GM20431 (cell line): ENCODE data around the gene FJX1.

Source experiments
- in situ Hi-C: fragments of 300-500 bp; cut with MseI, MboI; formaldehyde crosslinking; loops from one replicate; pipeline ENCODE4 v1.15.0; 2020; ENCODE audit warnings: low sequenced_read_pairs; ENCODE audit not compliant: unreplicated experiment

FJX1 gene

DNA sequence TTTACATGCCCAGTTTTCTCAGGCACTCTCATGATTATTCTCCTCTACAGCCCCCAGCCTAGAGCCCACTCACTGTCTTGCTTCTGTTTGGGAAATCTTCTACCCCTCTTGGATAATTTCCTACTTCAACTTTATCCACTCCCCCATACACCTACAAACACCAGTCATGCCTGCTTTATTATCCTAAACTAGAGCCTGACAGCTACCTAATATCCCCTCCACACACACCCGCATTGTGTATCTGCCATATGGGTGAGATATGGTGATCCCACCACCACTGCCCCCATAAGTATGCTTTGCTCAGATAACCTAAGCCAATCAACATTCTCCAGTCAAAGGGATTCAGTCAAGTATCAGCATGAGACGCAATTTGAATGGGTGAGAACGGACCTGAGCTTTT, 15.3 kb upstream of the FJX1 start:
- in situ Hi-C loops, result loop anchor here (25.0 kb wide), 1 partner anchor 534 kb away; no protein-coding TSS in a partner anchor

DNA sequence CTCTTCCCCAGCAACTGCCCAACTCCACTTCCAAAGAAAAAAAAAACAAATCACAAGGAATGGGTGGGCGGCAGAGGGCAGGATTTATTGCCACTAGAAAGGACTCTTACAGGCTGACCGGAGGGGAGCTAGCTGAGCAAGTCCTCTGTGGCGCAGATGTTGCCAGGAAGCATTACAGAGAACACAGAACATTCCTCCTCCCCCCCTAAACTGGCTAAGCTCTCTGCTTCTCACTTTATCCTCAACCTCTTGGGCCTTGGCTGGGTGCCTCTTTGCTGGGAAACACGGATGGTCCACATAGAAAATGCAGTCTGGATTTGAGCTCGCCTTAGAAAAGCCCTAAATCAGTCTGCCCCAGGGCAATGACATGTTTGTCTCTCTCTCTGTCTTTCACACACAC, 12.6 kb upstream of the FJX1 start:
- in situ Hi-C loops, result loop anchor here (25.0 kb wide), 1 partner anchor 532 kb away; no protein-coding TSS in a partner anchor

DNA sequence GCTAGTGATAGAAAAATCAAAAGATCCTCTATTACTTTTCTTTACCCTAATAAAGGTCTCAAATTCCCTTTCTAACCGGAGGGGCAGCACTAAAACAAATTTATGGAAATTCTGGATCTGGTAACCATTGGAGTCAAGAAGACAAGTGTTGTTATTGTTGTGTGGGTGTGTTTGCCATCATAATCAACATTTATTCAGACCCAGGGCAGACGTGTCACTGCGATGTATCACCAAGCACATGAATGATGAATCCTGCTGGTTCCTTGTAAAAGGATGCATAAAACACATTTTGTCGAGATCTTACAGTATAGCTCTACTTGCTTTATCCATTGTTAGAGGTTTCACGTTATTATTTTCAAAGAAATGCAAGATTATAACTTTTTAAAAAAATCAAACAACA, 12.1 kb upstream of the FJX1 start:
- in situ Hi-C loops, result loop anchor here (25.0 kb wide), 1 partner anchor 531 kb away; no protein-coding TSS in a partner anchor

DNA sequence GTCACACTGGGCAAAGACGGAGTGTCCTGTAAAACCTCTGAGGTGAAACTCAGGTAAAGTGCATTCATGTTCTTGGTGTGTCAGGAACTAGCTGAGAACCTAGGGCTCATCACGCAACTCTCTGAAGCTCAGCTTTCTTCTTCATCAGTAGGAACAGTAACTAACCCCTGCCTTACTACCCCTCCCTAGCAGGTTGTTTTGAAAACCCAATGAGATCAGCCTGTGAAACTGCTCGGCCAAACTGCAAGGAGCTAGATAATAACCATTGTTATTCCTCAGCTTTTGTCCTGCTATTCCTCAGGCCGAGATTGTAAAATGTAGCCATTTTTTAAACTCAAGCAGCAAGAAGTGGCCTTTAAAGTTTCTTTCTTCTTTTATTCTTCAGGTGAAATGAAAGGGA, 9.8 kb upstream of the FJX1 start:
- in situ Hi-C loops, result loop anchor here (25.0 kb wide), 1 partner anchor 529 kb away; no protein-coding TSS in a partner anchor

DNA sequence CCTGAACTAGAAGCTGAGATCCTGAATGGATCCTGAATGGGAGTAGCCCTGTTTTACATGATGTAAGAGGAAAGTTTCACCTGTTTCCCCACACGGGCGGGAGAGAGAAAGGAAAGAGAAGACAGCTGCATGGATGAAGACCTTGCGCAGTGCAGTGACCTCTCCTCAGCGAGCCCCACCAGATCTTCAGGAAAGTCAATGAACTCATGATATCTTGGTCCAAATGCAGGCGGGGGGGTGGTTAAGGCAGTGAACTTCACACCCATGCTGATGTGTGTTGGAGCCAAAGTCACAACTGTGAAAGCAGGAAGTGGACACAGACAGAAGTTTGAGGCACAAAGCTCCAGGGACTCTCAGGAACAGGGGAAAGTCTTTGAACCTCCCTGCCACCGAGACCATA, 8.6 kb upstream of the FJX1 start:
- in situ Hi-C loops, result loop anchor here (10.0 to 25.0 kb wide), 3 partner anchors 215 to 655 kb away; no protein-coding TSS in a partner anchor

DNA sequence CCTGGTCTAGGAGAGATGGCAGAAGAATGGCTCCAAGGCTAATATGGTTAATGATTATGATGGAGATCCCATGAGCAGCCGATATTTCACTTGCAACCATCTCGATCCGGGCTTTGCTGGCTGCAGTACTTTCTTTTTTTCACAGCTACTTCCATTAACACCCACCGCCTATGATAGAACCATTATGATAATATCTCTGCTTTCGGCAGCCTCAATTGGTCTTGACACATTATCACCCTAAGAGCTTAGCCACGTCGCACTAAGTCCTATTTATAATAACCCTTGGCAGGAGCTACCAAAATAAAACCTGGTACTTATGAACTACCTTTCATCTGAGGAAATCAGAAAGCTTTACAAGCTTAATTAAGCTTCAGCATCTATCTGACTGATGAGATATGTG, 7.6 kb upstream of the FJX1 start:
- in situ Hi-C loops, result loop anchor here (10.0 to 25.0 kb wide), 3 partner anchors 214 to 654 kb away; no protein-coding TSS in a partner anchor

DNA sequence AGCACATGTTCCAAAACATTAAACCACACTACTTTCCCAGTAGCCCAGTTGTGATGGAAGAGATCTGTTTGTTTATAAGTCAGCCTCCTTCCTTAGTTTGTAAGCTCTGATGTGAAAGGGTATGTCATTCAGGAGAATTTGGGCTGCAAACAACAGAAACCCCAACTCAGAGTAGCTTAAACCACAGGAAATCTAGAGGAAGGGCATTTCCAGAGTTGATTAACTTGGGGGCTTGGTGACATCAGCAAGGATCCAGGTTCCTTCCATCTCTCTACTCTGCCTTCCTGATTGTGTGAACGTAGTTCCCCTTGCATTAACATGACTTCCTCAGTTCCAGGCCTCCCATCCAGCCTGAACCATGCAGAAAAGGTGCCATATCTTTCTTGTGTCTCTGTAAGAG, 6.5 kb upstream of the FJX1 start:
- in situ Hi-C loops, result loop anchor here (10.0 to 25.0 kb wide), 3 partner anchors 213 to 653 kb away; no protein-coding TSS in a partner anchor

DNA sequence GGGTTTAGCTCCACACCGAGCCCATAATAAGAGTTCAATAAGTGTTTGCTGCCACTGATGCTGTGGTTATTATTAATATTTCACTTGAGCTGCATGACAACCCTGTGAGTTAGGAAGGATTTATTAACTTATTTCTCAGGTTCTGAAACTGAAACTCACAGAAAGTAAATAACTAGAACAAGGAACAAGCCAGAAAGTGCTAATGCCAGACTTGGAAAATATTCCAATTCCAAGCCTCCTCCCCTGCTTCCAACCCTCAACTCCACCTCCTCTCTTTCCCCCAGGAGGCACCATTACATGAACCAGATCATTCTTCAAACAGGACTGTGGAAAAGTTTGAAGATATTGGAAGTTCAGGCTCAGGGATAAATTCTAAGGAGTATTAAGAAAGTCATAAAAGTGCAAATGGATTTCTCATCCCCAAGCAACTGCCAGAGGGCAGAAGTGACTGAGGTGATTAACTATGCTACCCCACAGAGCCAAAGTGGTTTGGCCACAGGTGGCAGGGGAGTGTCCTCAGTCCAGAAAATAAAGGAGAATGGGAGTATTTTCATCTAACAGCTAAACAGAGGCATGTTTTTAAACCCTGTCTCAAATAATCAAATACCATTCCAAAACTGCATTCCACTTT, 3.2 kb upstream of the FJX1 start:
- in situ Hi-C loops, result loop anchor here (10.0 to 25.0 kb wide), 3 partner anchors 210 to 650 kb away; no protein-coding TSS in a partner anchor

DNA sequence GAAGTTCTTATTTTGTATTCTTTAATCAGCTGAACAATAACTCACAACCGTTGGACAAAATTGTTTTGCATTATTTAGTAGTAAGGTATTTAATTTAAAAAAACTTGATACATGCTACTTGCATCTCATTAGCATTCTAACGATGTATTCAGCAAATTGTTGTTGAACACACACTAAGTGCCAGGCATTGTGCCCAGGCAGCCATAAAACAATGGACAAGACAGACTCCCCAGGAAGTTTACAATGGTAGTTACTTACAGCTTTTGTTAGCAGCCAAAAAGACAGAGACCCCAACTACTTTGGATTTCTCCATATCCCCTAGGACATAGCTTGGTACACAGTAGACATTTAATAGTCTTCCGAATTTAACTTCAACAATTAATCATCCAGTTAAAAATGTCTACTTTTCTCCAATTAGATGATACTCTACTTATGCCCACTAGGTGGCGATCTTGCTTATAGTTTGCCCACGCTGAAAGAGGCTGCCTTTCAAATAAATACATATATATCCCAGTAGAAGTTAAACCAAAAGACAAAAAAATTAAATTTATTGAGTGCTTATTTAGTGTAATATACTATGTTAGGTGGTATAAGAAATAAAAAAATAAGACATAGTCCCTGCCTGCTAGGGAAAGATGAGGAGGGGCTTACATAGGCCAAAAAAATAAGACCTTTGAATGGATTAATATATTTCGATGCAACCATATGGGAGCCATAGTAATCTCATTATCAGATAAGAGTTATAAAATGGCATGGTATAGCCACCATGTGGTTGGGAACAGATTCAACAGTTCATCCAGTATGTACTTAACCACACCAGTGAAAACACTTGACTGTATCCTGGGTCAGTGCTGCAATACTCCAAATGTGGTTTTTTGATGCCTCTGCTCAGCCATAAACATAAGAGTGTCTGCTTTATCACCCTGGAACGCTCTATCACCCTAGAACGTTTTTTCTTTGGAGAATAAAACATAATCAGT, 2.0 kb upstream of the FJX1 start:
- in situ Hi-C loops, result loop anchor here (10.0 to 25.0 kb wide), 3 partner anchors 209 to 649 kb away; no protein-coding TSS in a partner anchor

DNA sequence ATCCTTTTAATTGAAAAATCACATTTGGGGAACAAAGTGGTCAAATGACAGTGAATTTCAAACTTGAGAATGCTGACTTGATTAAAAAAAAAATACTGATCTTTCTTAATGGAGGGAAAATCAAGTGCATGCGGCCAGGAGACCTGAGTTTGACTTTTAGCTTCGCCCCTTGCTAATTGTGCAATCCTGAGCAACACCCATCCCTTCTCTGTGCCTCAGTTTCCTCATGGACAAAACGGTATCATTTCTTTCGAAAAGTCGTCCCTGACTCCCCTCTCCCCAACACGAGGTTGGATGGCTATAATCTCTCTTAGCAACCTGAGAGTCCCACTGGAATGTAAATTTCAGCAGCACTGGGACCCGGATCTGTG, 959 bp upstream of the FJX1 start:
- in situ Hi-C loops, result loop anchor here (10.0 to 25.0 kb wide), 3 partner anchors 208 to 648 kb away; no protein-coding TSS in a partner anchor

DNA sequence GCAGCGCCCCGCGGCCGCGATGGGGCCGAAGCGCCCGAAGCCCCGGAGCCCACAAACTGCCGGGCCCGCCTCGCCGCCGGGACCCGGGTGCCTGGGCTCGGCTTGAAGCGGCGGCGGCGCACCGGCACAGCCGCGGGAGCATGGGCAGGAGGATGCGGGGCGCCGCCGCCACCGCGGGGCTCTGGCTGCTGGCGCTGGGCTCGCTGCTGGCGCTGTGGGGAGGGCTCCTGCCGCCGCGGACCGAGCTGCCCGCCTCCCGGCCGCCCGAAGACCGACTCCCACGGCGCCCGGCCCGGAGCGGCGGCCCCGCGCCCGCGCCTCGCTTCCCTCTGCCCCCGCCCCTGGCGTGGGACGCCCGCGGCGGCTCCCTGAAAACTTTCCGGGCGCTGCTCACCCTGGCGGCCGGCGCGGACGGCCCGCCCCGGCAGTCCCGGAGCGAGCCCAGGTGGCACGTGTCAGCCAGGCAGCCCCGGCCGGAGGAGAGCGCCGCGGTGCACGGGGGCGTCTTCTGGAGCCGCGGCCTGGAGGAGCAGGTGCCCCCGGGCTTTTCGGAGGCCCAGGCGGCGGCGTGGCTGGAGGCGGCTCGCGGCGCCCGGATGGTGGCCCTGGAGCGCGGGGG, 346 bp downstream of the FJX1 start:
- in situ Hi-C loops, result loop anchor here (10.0 to 25.0 kb wide), 3 partner anchors 206 to 646 kb away; no protein-coding TSS in a partner anchor

DNA sequence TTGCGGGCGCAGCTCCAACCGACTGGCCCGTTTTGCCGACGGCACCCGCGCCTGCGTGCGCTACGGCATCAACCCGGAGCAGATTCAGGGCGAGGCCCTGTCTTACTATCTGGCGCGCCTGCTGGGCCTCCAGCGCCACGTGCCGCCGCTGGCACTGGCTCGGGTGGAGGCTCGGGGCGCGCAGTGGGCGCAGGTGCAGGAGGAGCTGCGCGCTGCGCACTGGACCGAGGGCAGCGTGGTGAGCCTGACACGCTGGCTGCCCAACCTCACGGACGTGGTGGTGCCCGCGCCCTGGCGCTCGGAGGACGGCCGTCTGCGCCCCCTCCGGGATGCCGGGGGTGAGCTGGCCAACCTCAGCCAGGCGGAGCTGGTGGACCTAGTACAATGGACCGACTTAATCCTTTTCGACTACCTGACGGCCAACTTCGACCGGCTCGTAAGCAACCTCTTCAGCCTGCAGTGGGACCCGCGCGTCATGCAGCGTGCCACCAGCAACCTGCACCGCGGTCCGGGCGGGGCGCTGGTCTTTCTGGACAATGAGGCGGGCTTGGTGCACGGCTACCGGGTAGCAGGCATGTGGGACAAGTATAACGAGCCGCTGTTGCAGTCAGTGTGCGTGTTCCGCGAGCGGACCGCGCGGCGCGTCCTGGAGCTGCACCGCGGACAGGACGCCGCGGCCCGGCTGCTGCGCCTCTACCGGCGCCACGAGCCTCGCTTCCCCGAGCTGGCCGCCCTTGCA, 1.0 kb downstream of the FJX1 start:
- in situ Hi-C loops, result loop anchor here (10.0 to 25.0 kb wide), 3 partner anchors 206 to 646 kb away; no protein-coding TSS in a partner anchor

DNA sequence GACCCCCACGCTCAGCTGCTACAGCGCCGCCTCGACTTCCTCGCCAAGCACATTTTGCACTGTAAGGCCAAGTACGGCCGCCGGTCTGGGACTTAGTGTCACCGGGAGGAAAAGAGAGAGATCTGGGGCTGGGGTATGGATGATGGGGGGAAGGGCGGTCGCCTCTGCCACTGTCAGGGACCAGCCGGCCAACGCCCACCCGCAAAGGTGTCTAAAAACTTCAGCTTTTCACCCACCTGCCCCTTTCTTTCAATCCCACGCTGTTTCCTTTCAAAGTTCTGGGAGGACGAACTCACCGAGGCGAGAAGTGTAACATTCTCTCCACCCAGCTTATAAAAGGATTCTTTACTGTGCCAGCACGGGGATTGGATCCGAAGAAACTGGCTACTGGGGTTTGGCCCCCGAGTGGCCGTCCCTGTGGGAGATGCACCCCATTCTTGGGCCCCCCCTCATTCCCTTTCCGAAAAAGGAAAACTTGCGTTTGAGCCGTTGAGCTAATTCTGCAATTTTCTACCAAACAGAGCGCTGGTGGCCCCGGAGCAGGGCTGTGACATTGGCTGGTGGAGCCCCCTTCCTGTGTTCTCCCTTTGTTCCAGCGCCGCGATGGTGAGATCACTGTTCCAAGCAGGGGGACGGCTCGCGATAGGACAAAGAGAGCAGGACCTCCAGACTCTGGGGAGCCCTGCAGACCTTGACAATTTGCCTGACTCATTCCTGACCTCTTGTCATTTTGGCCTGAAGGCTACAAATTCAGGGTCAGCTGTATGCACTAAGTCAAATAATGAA, 1.8 kb downstream of the FJX1 start:
- in situ Hi-C loops, result loop anchor here (10.0 to 25.0 kb wide), 3 partner anchors 205 to 645 kb away; no protein-coding TSS in a partner anchor

DNA sequence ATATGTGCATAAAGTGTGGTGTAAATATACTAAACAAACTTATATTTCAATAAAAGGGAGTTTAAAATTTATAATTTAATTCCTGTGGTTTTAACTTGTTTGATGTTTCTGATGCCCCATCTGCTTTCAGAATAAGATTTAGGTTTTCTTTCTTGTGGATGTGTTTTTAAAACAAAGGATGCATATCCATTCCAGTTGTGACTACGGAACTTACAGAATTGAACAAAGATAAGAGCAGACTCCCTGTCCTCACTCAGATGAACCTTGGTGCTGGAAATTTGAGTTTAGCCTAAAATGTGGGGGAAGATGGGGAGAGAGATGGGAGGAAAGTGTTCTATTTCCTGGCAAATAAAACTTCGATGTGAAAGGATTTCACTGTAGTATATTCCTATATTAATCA, 2.5 kb downstream of the FJX1 start:
- in situ Hi-C loops, result loop anchor here (25.0 kb wide), 1 partner anchor 517 kb away; no protein-coding TSS in a partner anchor

DNA sequence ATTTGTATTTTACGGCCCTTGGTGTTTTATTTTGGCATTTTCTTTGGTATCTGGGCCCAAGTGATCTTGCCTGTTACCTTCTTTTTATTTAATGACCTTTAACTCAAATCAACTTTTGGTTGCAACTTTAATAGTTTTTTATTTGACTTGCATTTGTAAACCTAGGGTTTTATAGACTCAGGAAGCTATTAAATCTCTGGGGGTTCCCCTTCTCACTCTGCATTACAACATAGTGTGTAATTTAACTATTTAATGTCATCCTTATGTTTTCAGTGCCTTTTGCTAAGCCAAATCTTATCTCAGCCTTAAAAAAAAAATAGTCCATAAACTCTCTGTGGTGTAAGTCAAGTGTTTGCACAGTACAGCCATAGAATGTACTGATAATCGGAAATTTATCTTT, 3.4 kb downstream of the FJX1 start:
- in situ Hi-C loops, result loop anchor here (25.0 kb wide), 1 partner anchor 516 kb away; no protein-coding TSS in a partner anchor

DNA sequence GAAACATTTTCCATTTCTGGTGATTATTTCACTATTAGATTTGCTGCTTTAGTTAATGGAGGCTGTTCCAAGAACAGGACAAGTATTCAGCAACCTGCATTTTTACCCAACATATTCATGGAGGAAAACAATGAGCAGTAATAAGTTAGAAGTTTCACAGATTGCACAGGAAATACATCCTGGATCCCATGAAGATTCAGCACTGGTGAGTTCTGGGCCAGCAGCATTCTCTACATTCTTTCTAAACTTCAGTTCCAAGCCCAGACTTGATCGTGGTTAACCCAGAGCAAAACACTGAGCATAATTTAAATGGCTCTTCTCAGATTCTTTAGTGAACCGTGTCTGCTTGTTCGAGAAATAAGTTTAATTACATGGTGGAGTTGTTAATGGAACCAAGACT, 3.8 kb downstream of the FJX1 start:
- in situ Hi-C loops, result loop anchor here (25.0 kb wide), 1 partner anchor 515 kb away; no protein-coding TSS in a partner anchor

DNA sequence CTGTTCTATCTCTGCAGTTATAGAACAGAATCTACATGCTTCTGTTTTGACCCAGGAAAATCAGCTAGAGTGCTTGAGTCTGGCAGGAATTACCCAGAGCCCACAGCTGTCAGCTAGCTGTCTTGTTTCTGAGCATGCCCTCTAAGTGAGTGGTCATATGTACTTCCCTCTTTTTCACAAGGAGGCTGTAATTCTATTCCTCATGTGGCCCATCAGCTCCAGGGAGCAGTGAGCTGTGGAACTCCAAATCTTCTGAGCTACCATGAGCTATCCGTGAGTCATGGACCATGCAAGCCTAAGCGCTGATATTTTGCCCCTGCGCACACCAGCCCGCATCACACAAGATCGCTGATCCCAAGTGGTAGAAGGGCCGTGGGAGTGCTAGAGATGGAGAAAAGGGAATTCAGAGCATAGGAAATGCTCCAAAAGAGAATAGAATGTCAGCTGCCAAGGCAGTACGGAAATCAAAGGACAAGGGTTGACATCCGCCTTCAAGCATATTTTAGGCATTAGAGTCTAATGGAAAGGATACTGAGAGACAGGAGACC, 5.4 kb downstream of the FJX1 start:
- in situ Hi-C loops, result loop anchor here (25.0 kb wide), 1 partner anchor 514 kb away; no protein-coding TSS in a partner anchor

DNA sequence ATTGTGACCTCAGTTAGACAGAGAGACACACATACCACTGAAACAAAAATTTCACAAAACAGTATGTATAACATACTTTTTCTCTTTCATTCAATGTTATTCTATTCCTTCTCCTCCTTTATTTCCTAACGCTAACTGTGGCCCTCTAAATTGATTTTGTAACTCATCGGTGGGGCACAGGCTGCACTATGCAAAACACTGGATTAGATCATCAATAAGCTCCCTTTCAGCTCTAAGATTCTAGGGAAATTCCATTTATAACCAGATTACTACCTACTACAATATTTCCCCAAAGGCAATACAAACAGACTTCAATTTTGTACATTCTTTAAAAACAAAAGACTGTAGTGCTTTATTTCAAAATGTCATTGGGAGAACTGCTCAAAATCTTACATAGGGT, 6.1 kb downstream of the FJX1 start:
- in situ Hi-C loops, result loop anchor here (25.0 kb wide), 1 partner anchor 513 kb away; no protein-coding TSS in a partner anchor
